Measurements from ENCODE around the gene ECEL1.

Gene ECEL1

GRCh38 chr2:232521959-232522622 is 34.5 kb upstream of the ECEL1 start:
- peak; percentile 54 for DNase-seq

- no peak for DNase-seq
Measured at GRCh38 chr2:232521098-232521497, 33.5 kb upstream of the ECEL1 start.

GRCh38 chr2:232520489-232520888 is 32.9 kb upstream of the ECEL1 start:
- peak; percentile 34 for DNase-seq

GRCh38 chr2:232519581-232520438 is 32.2 kb upstream of the ECEL1 start, which contains the start of gene PRSS56:
Gene PRSS56, plus strand, starts transcription at chr2:232520388. Its CDS starts 211 bp downstream, at chr2:232520599.
- no peak for DNase-seq

GRCh38 chr2:232518844-232519243 is 31.2 kb upstream of the ECEL1 start:
- no peak for DNase-seq

GRCh38 chr2:232516551-232516950 is 28.9 kb upstream of the ECEL1 start:
- no peak for DNase-seq

- no peak for DNase-seq
Measured at GRCh38 chr2:232515639-232516038, 28.0 kb upstream of the ECEL1 start.

GRCh38 chr2:232513353-232513752 is 25.7 kb upstream of the ECEL1 start:
- no peak for DNase-seq

- DNase-seq: no peak
Measured at GRCh38 chr2:232512602-232513001, 25.0 kb upstream of the ECEL1 start.

GRCh38 chr2:232511336-232511890 is 23.8 kb upstream of the ECEL1 start:
- no peak for DNase-seq

- no peak for DNase-seq
Measured at GRCh38 chr2:232508251-232508650, 20.6 kb upstream of the ECEL1 start.

GRCh38 chr2:232506709-232507108 is 19.1 kb upstream of the ECEL1 start:
- DNase-seq: no peak

- DNase-seq: no peak
Measured at GRCh38 chr2:232505856-232506255, 18.2 kb upstream of the ECEL1 start.

- DNase-seq: no peak
Measured at GRCh38 chr2:232504438-232504837, 16.8 kb upstream of the ECEL1 start.

- DNase-seq: no peak
Measured at GRCh38 chr2:232503809-232504323, 16.2 kb upstream of the ECEL1 start.

- DNase-seq: no peak
Measured at GRCh38 chr2:232502911-232503808, 15.5 kb upstream of the ECEL1 start.

- DNase-seq: no peak
Measured at GRCh38 chr2:232502511-232502910, 14.9 kb upstream of the ECEL1 start.

- DNase-seq: no peak
Measured at GRCh38 chr2:232501794-232502390, 14.3 kb upstream of the ECEL1 start.

GRCh38 chr2:232501331-232501771 is 13.7 kb upstream of the ECEL1 start:
- DNase-seq: no peak

- DNase-seq: no peak
Measured at GRCh38 chr2:232498452-232498851, 10.8 kb upstream of the ECEL1 start.

GRCh38 chr2:232497348-232497747 is 9.7 kb upstream of the ECEL1 start:
- no peak for DNase-seq

Measured in RPMI8226 (cell line).